NT2/D1 (cell line): ENCODE results near the gene EDAR.

ENCODE experiments used
- DNase-seq: peaks from one replicate; pipeline ENCODE4 v3.0.0-alpha.2; 2011; ENCODE audit warnings: low read depth, low spot score
- H3K27me3 ChIP-seq: 2 replicates; pipeline ENCODE4 v1.6.0; 2011; ENCODE audit warnings: mild to moderate bottlenecking; ENCODE audit not compliant: insufficient read length, insufficient read depth
- H3K36me3 ChIP-seq: 2 replicates; pipeline ENCODE4 v1.6.1; 2011; ENCODE audit warnings: mild to moderate bottlenecking, low read length, mixed read lengths; ENCODE audit not compliant: insufficient read depth, insufficient read length
- H3K4me1 ChIP-seq: 2 replicates; pipeline ENCODE4 v1.5.1; 2011; ENCODE audit not compliant: insufficient read depth, insufficient read length
- H3K4me3 ChIP-seq: 2 replicates; pipeline ENCODE4 v1.5.1; 2011; ENCODE audit warnings: low read depth; ENCODE audit not compliant: insufficient read length
- H3K9ac ChIP-seq: 2 replicates; pipeline ENCODE4 v1.6.0; 2011; ENCODE audit warnings: low read depth; ENCODE audit not compliant: insufficient read length
- H3K9me3 ChIP-seq: 2 replicates; pipeline ENCODE4 v1.5.1; 2011; ENCODE audit warnings: mild to moderate bottlenecking, low read length; ENCODE audit not compliant: insufficient read depth
- SUZ12 ChIP-seq: IDR thresholded peaks from 2 replicates; pipeline ENCODE4 v1.6.1; 2011; ENCODE audit not compliant: insufficient read length, insufficient read depth; ENCODE audit errors: extremely low read depth
- YY1 ChIP-seq: IDR thresholded peaks from 2 replicates; pipeline ENCODE4 v1.6.1; 2011; ENCODE audit not compliant: insufficient read length, insufficient read depth
- ZNF274 ChIP-seq: IDR thresholded peaks from 2 replicates; pipeline ENCODE4 v1.6.1; 2011; ENCODE audit warnings: mild to moderate bottlenecking, low read depth, low read length

EDAR gene

GRCh38 chr2:108988796-108989713 is at the start of gene EDAR:
TSS of gene EDAR (minus strand) at chr2:108989220. CDS start at chr2:108931014, 58,206 bp downstream.
- H3K36me3 ChIP-seq, result no peaks in the 10 kb centered on the region
- H3K9me3 ChIP-seq, result no peaks in the 10 kb centered on the region
- peak; percentile 68 for DNase-seq
- no peak within 1 kb of the TSS for H3K9ac ChIP-seq
- no peak for TF ChIP-seq ZNF274
- TF ChIP-seq YY1, result no peak
- TF ChIP-seq SUZ12, result no peak
- H3K27me3 ChIP-seq, result peaks cover 3% of the 10 kb centered on the region
- H3K4me3 ChIP-seq, result no peak within 1 kb of the TSS
- H3K4me1 ChIP-seq, result no peaks in the 10 kb centered on the region

- TF ChIP-seq SUZ12, result no peak
- no peak for DNase-seq
Measured at GRCh38 chr2:109033171-109033570, 44.2 kb upstream of the EDAR start.

GRCh38 chr2:109032229-109032820 is 43.3 kb upstream of the EDAR start:
- no peak for TF ChIP-seq YY1
- TF ChIP-seq SUZ12, result no peak
- no peak for TF ChIP-seq ZNF274
- peak overlapping the region; percentile 53 for H3K4me3 ChIP-seq
- peaks cover 37% of the 10 kb centered on the region for H3K27me3 ChIP-seq
- no peak overlapping the region for H3K9ac ChIP-seq
- H3K9me3 ChIP-seq, result peaks cover 17% of the 10 kb centered on the region; the same call in 1 of the 2 replicates
- no peaks in the 10 kb centered on the region for H3K36me3 ChIP-seq
- no peak for DNase-seq
- H3K4me1 ChIP-seq, result peaks cover 7% of the 10 kb centered on the region

More at GRCh38 chr2:109033171-109033570, 44.2 kb upstream of the EDAR start:
- H3K36me3 ChIP-seq, result no peaks in the 10 kb centered on the region
- no peak overlapping the region for H3K9ac ChIP-seq
- H3K9me3 ChIP-seq, result peaks cover 17% of the 10 kb centered on the region; the same call in 1 of the 2 replicates
- H3K27me3 ChIP-seq, result peaks cover 37% of the 10 kb centered on the region
- H3K4me3 ChIP-seq, result no peak overlapping the region
- H3K4me1 ChIP-seq, result peaks cover 7% of the 10 kb centered on the region

GRCh38 chr2:109031476-109032228 is 42.6 kb upstream of the EDAR start:
- H3K9ac ChIP-seq, result peak overlapping the region; percentile 71

GRCh38 chr2:109030870-109031475 is 42.0 kb upstream of the EDAR start:
- H3K4me1 ChIP-seq, result peaks cover 7% of the 10 kb centered on the region
- peak overlapping the region; percentile 53 for H3K4me3 ChIP-seq
- TF ChIP-seq YY1 (no peak), ZNF274 (no peak), SUZ12 (no peak)
- H3K36me3 ChIP-seq, result no peaks in the 10 kb centered on the region
- no peak for DNase-seq
- peak overlapping the region; percentile 71 for H3K9ac ChIP-seq
- peaks cover 37% of the 10 kb centered on the region for H3K27me3 ChIP-seq
- peaks cover 17% of the 10 kb centered on the region; the same call in 1 of the 2 replicates for H3K9me3 ChIP-seq

More at GRCh38 chr2:109031476-109032228, 42.6 kb upstream of the EDAR start:
- peaks cover 37% of the 10 kb centered on the region for H3K27me3 ChIP-seq
- H3K36me3 ChIP-seq, result no peaks in the 10 kb centered on the region
- TF ChIP-seq SUZ12 (no peak), ZNF274 (no peak), YY1 (no peak)
- peak overlapping the region; percentile 53 for H3K4me3 ChIP-seq
- H3K4me1 ChIP-seq, result peaks cover 7% of the 10 kb centered on the region
- peak; percentile 47 for DNase-seq
- peaks cover 17% of the 10 kb centered on the region; the same call in 1 of the 2 replicates for H3K9me3 ChIP-seq

GRCh38 chr2:109029490-109030201 is 40.6 kb upstream of the EDAR start:
- Histone ChIP-seq H3K4me3 (no peak overlapping the region), H3K4me1 (peaks cover 7% of the 10 kb centered on the region), H3K9me3 (peaks cover 17% of the 10 kb centered on the region; the same call in 1 of the 2 replicates), H3K9ac (no peak overlapping the region), H3K36me3 (no peaks in the 10 kb centered on the region), H3K27me3 (peaks cover 37% of the 10 kb centered on the region)
- TF ChIP-seq ZNF274 (no peak), YY1 (no peak), SUZ12 (no peak)
- no peak for DNase-seq
